Muscle of leg (tissue), 9 donors: ENCODE measurements around the gene EXD2. TPM values are rescaled to one million over a fixed set of nuclear protein-coding genes. Genes with fewer than 3 reads are reported as not detected.

Experiments
- polyA plus RNA-seq, 8 donors: library from polyadenylated mRNA; unstranded; fragments of 120-200 nt; gene quantifications; one replicate each; pipeline versions ENCODE4 v1.2.1 to v1.2.3, GENCODE V29; 2013; ENCODE audit warnings: inconsistent platforms in 1 of 8, low replicate concordance in 1 of 8; ENCODE audit not compliant: insufficient read length in 8 of 8, insufficient read depth in 1 of 8
- total RNA-seq: library from RNA; stranded (reverse); fragments of 120-200 nt; gene quantifications from one replicate; pipeline ENCODE4 v1.2.4, GENCODE V29; 2013

The EXD2 gene
- total and polyA plus RNA-seq, 9 donors = 13.1 to 17.2 (median 15.3) TPM

Other genes with a start within 250 kb of the EXD2 start
- gene ACTN1, start 212.2 kb upstream of the EXD2 start, total RNA-seq = 30.3 TPM
- gene ACTN1, start 212.2 kb upstream of the EXD2 start, polyA plus RNA-seq = 10 to 100 TPM; 34.4 to 58.5 (median 50.5) TPM
- 22.4 TPM for gene DCAF5, start 38.4 kb upstream of the EXD2 start, total RNA-seq
- 10 to 100 TPM; 33.6 to 43.1 (median 38.7) TPM for gene DCAF5, start 38.4 kb upstream of the EXD2 start, polyA plus RNA-seq
- gene GALNT16, start 68.7 kb downstream of the EXD2 start, total RNA-seq = 10.7 TPM
- gene GALNT16, start 68.7 kb downstream of the EXD2 start, polyA plus RNA-seq = 10 to 100 TPM; 15.8 to 36.8 (median 22.3) TPM
- 83.6 TPM for gene ERH, start 206.8 kb downstream of the EXD2 start, total RNA-seq
- gene ERH, start 206.8 kb downstream of the EXD2 start, polyA plus RNA-seq = 100 to 1,000 TPM; 138 to 195 (median 159) TPM
- gene SLC39A9, start 207.2 kb downstream of the EXD2 start, total RNA-seq = 48.0 TPM
- 10 to 100 TPM; 26.9 to 39.7 (median 30.4) TPM for gene SLC39A9, start 207.2 kb downstream of the EXD2 start, polyA plus RNA-seq